Bone marrow (tissue), 2 donors: ENCODE results near the gene PDE4A.
"Not testable (repeated sequence)": the region's sequence is repeated elsewhere in the genome, so short reads cannot be mapped to it uniquely, and the experiment has no call there.

Experiments
- DNase-seq, 2 donors: peaks; one replicate each; lab custom pipeline; 2025; lab: John Stamatoyannopoulos, UW

PDE4A gene

GRCh38 chr19:10403137-10404021 is 17.0 kb upstream of the PDE4A start, which contains the start of gene CDC37:
TSS of gene CDC37 (minus strand) at chr19:10403542. CDS start at chr19:10403479, 63 bp downstream.
- peak; percentile 94 for DNase-seq

- peak in 1 of 2 donors; percentile 21 for DNase-seq
These were observed 15.2 kb upstream of the PDE4A start for GRCh38 chr19:10404888-10405820.

GRCh38 chr19:10406191-10406590 is 14.1 kb upstream of the PDE4A start:
- DNase-seq = no peak

- no peak for DNase-seq
These were observed 13.2 kb upstream of the PDE4A start for GRCh38 chr19:10407096-10407495.

- peak; percentile 42 to 72 for DNase-seq
These were observed 11.6 kb upstream of the PDE4A start for GRCh38 chr19:10408511-10409283.

- not testable (repeated sequence) for DNase-seq
These were observed 9.1 kb upstream of the PDE4A start for GRCh38 chr19:10411224-10411623.

- peak in 1 of 2 donors; percentile 62 for DNase-seq
These were observed 7.9 kb upstream of the PDE4A start for GRCh38 chr19:10412257-10412977.

GRCh38 chr19:10416083-10416379 is 4.3 kb upstream of the PDE4A start:
- no peak for DNase-seq

GRCh38 chr19:10416380-10417257 is 3.7 kb upstream of the PDE4A start:
- peak; percentile 86 to 97 for DNase-seq

- no peak for DNase-seq
These were observed 2.6 kb upstream of the PDE4A start for GRCh38 chr19:10417541-10418234.

GRCh38 chr19:10418235-10418484 is 2.2 kb upstream of the PDE4A start:
- DNase-seq = no peak

GRCh38 chr19:10418485-10419199 is 1.7 kb upstream of the PDE4A start:
- no peak for DNase-seq

GRCh38 chr19:10419200-10419645 is 1.1 kb upstream of the PDE4A start:
- peak in 1 of 2 donors; percentile 33 for DNase-seq

- peak; percentile 32 to 42 for DNase-seq
These were observed 493 bp upstream of the PDE4A start for GRCh38 chr19:10419646-10420443.

GRCh38 chr19:10421240-10422045 is 1.1 kb downstream of the PDE4A start:
- DNase-seq = peak in 1 of 2 donors; percentile 31

GRCh38 chr19:10422046-10422461 is 1.7 kb downstream of the PDE4A start:
- DNase-seq = no peak

- DNase-seq = no peak
These were observed 2.5 kb downstream of the PDE4A start for GRCh38 chr19:10422846-10423245.
